T-cell (primary cell): Measurements from ENCODE around the gene ASPSCR1. TPM values are rescaled to one million over a fixed set of nuclear protein-coding genes. Genes with fewer than 3 reads are reported as not detected.

Experiments used
- ATAC-seq, 4 experiments: fragments of 200-7000 bp in 3 of 4; fragments of 150-1000 bp in 1 of 4; cut with Tn5 transposase; replicated peaks in 1 of 4; 1 replicate in 3 of 4; 2 replicates in 1 of 4; pipeline ENCODE4 v1.10.0; 2021; ENCODE audit warnings: moderate library complexity in 3 of 4, mild to moderate bottlenecking in 2 of 4, moderate number of reproducible peaks in 1 of 4
- CTCF ChIA-PET, 2 donors: fragments of 300-600 bp; sonication (Branson Sonifier 250); formaldehyde crosslinking; loops; one replicate each; lab custom pipeline; 2022; ENCODE audit warnings: antibody characterized with exemption in 2 of 2; lab: Charles Lee
- POLR2A ChIA-PET, 2 donors: fragments of 300-600 bp; sonication (Branson Sonifier 250); formaldehyde crosslinking; loops; one replicate each; lab custom pipeline; 2022; ENCODE audit warnings: antibody characterized with exemption in 2 of 2; lab: Charles Lee
- DNase-seq, 35 experiments: peaks; one replicate each; pipeline versions ENCODE4 v3.0.0 to v3.0.0-alpha.2; 2013 to 2023
- H3K27ac ChIP-seq: one replicate; pipeline ENCODE4 v1.5.1; 2013; ENCODE audit warnings: low read length
- H3K27me3 ChIP-seq, 2 experiments: replicated peaks in 1 of 2; 1 replicate in 1 of 2; 2 replicates in 1 of 2; pipeline versions ENCODE4 v1.6.1 to v1.7.0; 2013; ENCODE audit warnings: low read length in 1 of 2, mixed read lengths in 1 of 2; ENCODE audit not compliant: control insufficient read depth in 2 of 2, insufficient read depth in 2 of 2; ENCODE audit errors: extremely low read depth in 1 of 2
- H3K36me3 ChIP-seq, 2 donors: 1 replicate in 1 of 2; 2 replicates in 1 of 2; pipeline versions ENCODE4 v1.6.1 to v1.7.0; 2013; ENCODE audit warnings: low read length in 1 of 2; ENCODE audit not compliant: control insufficient read depth in 2 of 2, insufficient read depth in 1 of 2; ENCODE audit errors: extremely low read depth in 1 of 2
- H3K4me1 ChIP-seq, 2 experiments: 1 replicate in 1 of 2; 2 replicates in 1 of 2; pipeline versions ENCODE4 v1.6.1 to v1.7.0; 2013; ENCODE audit warnings: low read length in 2 of 2, mixed read lengths in 1 of 2; ENCODE audit not compliant: insufficient read depth in 2 of 2, control insufficient read depth in 1 of 2; ENCODE audit errors: extremely low read depth in 1 of 2
- H3K4me3 ChIP-seq, 2 donors: 1 replicate in 1 of 2; 2 replicates in 1 of 2; pipeline versions ENCODE4 v1.5.1 to v1.7.0; 2013; ENCODE audit warnings: mild to moderate bottlenecking in 2 of 2, low read length in 1 of 2, moderate library complexity in 1 of 2; ENCODE audit not compliant: control insufficient read depth in 1 of 2; ENCODE audit errors: extremely low read depth in 1 of 2
- H3K9me3 ChIP-seq: 2 replicates; pipeline ENCODE4 v1.7.0; 2013
- H3K27ac Mint-ChIP-seq, 2 donors: one replicate each; pipeline ENCODE4 v1.8.0; 2020 to 2021; ENCODE audit warnings: mild to moderate bottlenecking in 2 of 2, mixed read lengths in 2 of 2
- H3K27me3 Mint-ChIP-seq, 2 donors: one replicate each; pipeline ENCODE4 v1.8.0; 2021 to 2022; ENCODE audit warnings: mixed read lengths in 2 of 2
- H3K36me3 Mint-ChIP-seq: one replicate; pipeline ENCODE4 v1.8.0; 2021; ENCODE audit warnings: mixed read lengths
- H3K4me1 Mint-ChIP-seq, 3 donors: one replicate each; pipeline ENCODE4 v1.8.0; 2020 to 2022; ENCODE audit warnings: mixed read lengths in 3 of 3, mild to moderate bottlenecking in 1 of 3
- H3K4me3 Mint-ChIP-seq, 3 donors: one replicate each; pipeline ENCODE4 v1.8.0; 2020 to 2022; ENCODE audit warnings: mild to moderate bottlenecking in 3 of 3, mixed read lengths in 3 of 3, moderate library complexity in 3 of 3
- H3K9me3 Mint-ChIP-seq, 3 donors: one replicate each; pipeline ENCODE4 v1.8.0; 2020 to 2022; ENCODE audit warnings: mixed read lengths in 3 of 3
- WGBS: methylation state at CpG from one replicate; pipeline ENCODE4 v1.1.5; 2013; ENCODE audit warnings: missing lambda C conversion rate; ENCODE audit not compliant: insufficient coverage; 5-methylcytosine and 5-hydroxymethylcytosine counted together
- total RNA-seq, 35 experiments: library from RNA in 6 of 35; stranded (reverse) in 6 of 35; fragments of 120-200 nt in 1 of 35; gene quantifications; one replicate each; pipeline versions ENCODE4 v1.2.1 to v1.2.4 and lab custom pipeline; 2013 to 2026

Gene ASPSCR1
- total RNA-seq, 5 donors from 2014 or later (not counting 1 experiment from before 2014, with no cell fraction given): 34.6 to 49.7 (median 44.9) TPM

GRCh38 chr17:81934098-81934757, 43.2 kb upstream of the ASPSCR1 start:
- Mint-ChIP-seq H3K27ac (no peak overlapping the region), H3K9me3 (no peaks in the 10 kb centered on the region), H3K4me1 (peaks cover 5 to 7% (median 6%) of the 10 kb centered on the region in 3 donors), H3K4me3 (no peak overlapping the region), H3K36me3 (no peaks in the 10 kb centered on the region), H3K27me3 (peaks cover 0 to 20% of the 10 kb centered on the region in 2 donors)
- Histone ChIP-seq H3K4me1 (peaks cover 4 to 16% of the 10 kb centered on the region in 2 experiments), H3K9me3 (no peaks in the 10 kb centered on the region), H3K4me3 (no peak overlapping the region), H3K27ac (no peak overlapping the region), H3K36me3 (peaks cover 0 to 4% of the 10 kb centered on the region in 2 donors), H3K27me3 (peaks cover 0 to 53% of the 10 kb centered on the region in 2 experiments)
- no peak for DNase-seq
- 94% methylated on average over 20 of the region's 23 CpGs for WGBS
- ATAC-seq: no peak
- POLR2A ChIA-PET: no interaction called here
- CTCF ChIA-PET: no interaction called here

GRCh38 chr17:81934850-81935708, 42.4 kb upstream of the ASPSCR1 start:
- Histone ChIP-seq H3K4me3 (no peak overlapping the region), H3K36me3 (peaks cover 0 to 4% of the 10 kb centered on the region in 2 donors), H3K4me1 (peaks cover 4 to 16% of the 10 kb centered on the region in 2 experiments), H3K9me3 (no peaks in the 10 kb centered on the region), H3K27me3 (peaks cover 0 to 53% of the 10 kb centered on the region in 2 experiments), H3K27ac (no peak overlapping the region)
- Mint-ChIP-seq H3K27me3 (peaks cover 0 to 14% of the 10 kb centered on the region in 2 donors), H3K27ac (no peak overlapping the region), H3K36me3 (no peaks in the 10 kb centered on the region), H3K9me3 (no peaks in the 10 kb centered on the region), H3K4me3 (peak overlapping the region in 2 of 3 donors; percentile 25 to 77), H3K4me1 (peaks cover 5 to 7% (median 6%) of the 10 kb centered on the region in 3 donors)
- no peak for DNase-seq
- CTCF ChIA-PET: no interaction called here
- POLR2A ChIA-PET: no interaction called here
- WGBS: 95% methylated on average over 31 of the region's 38 CpGs
- no peak for ATAC-seq

- Mint-ChIP-seq H3K4me3 (peak overlapping the region; percentile 25 to 77 (median 53)), H3K27me3 (peaks cover 0 to 15% of the 10 kb centered on the region in 2 donors), H3K9me3 (no peaks in the 10 kb centered on the region), H3K4me1 (peaks cover 5 to 7% (median 6%) of the 10 kb centered on the region in 3 donors), H3K36me3 (no peaks in the 10 kb centered on the region), H3K27ac (no peak overlapping the region)
- ATAC-seq: no peak
- no peak overlapping the region for H3K4me3 ChIP-seq
- H3K27me3 ChIP-seq: peaks cover 0 to 54% of the 10 kb centered on the region in 2 experiments
- no peak overlapping the region for H3K27ac ChIP-seq
- H3K4me1 ChIP-seq: peaks cover 4 to 16% of the 10 kb centered on the region in 2 experiments
- 92% methylated on average over 6 of the region's 6 CpGs for WGBS
- ChIA-PET CTCF (no interaction called here), POLR2A (no interaction called here)
- DNase-seq: no peak
- H3K36me3 ChIP-seq: peaks cover 0 to 4% of the 10 kb centered on the region in 2 donors
- H3K9me3 ChIP-seq: no peaks in the 10 kb centered on the region
Measured at GRCh38 chr17:81935709-81936084, 41.7 kb upstream of the ASPSCR1 start.

GRCh38 chr17:81939218-81939617, 38.2 kb upstream of the ASPSCR1 start:
- H3K36me3 ChIP-seq: no peaks in the 10 kb centered on the region
- WGBS: 55% methylated on average over 11 of the region's 15 CpGs
- DNase-seq: no peak
- Mint-ChIP-seq H3K4me3 (no peak overlapping the region), H3K27ac (no peak overlapping the region), H3K36me3 (no peaks in the 10 kb centered on the region), H3K27me3 (peaks cover 0 to 7% of the 10 kb centered on the region in 2 donors), H3K9me3 (no peaks in the 10 kb centered on the region), H3K4me1 (peaks cover 5 to 7% (median 6%) of the 10 kb centered on the region in 3 donors)
- H3K9me3 ChIP-seq: no peaks in the 10 kb centered on the region
- H3K27me3 ChIP-seq: peaks cover 0 to 52% of the 10 kb centered on the region in 2 experiments
- CTCF ChIA-PET: no interaction called here
- POLR2A ChIA-PET: no interaction called here
- H3K27ac ChIP-seq: no peak overlapping the region
- peaks cover 4 to 16% of the 10 kb centered on the region in 2 experiments for H3K4me1 ChIP-seq
- no peak for ATAC-seq
- no peak overlapping the region for H3K4me3 ChIP-seq

- Histone ChIP-seq H3K4me1 (peaks cover 4 to 16% of the 10 kb centered on the region in 2 experiments), H3K27ac (no peak overlapping the region), H3K4me3 (no peak overlapping the region), H3K36me3 (no peaks in the 10 kb centered on the region), H3K9me3 (no peaks in the 10 kb centered on the region), H3K27me3 (peaks cover 0 to 58% of the 10 kb centered on the region in 2 experiments)
- Mint-ChIP-seq H3K4me1 (peaks cover 5 to 7% (median 6%) of the 10 kb centered on the region in 3 donors), H3K9me3 (no peaks in the 10 kb centered on the region), H3K27ac (no peak overlapping the region), H3K4me3 (no peak overlapping the region), H3K36me3 (no peaks in the 10 kb centered on the region), H3K27me3 (peaks cover 0 to 7% of the 10 kb centered on the region in 2 donors)
- ChIA-PET POLR2A (interaction anchor here in 1 of 2 donors (0.6 kb wide), 1 partner anchor 620 kb away, joined by 5 read pairs; no protein-coding TSS in a partner anchor), CTCF (no interaction called here)
- ATAC-seq (no peak), DNase-seq (no peak)
- 94% methylated on average over 20 of the region's 21 CpGs for WGBS
Measured at GRCh38 chr17:81939881-81940385, 37.5 kb upstream of the ASPSCR1 start.
